ENCODE measurements around the gene LRP1B.

DNA sequence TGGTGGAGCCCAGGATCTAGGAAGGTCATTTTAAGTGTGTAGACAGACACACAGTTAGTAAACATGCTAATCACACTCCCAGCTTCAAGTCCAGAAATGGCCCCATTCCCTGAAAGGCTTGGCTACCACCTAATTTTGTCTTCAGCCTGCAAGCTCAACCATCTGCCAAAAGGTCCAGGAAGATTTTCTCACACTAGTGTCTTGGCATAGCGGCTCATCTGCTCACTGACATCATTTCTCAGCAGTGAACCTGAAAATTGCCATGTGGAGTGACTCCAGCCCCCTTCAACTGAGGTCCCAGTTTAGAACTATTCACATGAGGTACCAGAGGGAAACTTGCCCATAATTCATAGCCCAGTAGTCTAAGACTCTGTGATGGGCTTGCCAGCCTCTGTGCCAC, 748.9 kb downstream of the LRP1B start:
- TF ChIP-seq, protein P1, sequence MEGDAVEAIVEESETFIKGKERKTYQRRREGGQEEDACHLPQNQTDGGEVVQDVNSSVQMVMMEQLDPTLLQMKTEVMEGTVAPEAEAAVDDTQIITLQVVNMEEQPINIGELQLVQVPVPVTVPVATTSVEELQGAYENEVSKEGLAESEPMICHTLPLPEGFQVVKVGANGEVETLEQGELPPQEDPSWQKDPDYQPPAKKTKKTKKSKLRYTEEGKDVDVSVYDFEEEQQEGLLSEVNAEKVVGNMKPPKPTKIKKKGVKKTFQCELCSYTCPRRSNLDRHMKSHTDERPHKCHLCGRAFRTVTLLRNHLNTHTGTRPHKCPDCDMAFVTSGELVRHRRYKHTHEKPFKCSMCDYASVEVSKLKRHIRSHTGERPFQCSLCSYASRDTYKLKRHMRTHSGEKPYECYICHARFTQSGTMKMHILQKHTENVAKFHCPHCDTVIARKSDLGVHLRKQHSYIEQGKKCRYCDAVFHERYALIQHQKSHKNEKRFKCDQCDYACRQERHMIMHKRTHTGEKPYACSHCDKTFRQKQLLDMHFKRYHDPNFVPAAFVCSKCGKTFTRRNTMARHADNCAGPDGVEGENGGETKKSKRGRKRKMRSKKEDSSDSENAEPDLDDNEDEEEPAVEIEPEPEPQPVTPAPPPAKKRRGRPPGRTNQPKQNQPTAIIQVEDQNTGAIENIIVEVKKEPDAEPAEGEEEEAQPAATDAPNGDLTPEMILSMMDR (conservative IDR thresholded peaks at IDR 0.05; ENCODE audit: low read length), result no peak
- TF ChIP-seq EZH2phosphoT487 (IDR thresholded peaks at IDR 0.05; ENCODE audit: borderline replicate concordance), result no peak
